Body of pancreas (tissue), 4 donors: ENCODE data around the gene SPRYD4. TPM values are rescaled to one million over a fixed set of nuclear protein-coding genes. Genes with fewer than 3 reads are reported as not detected.
"Not testable (repeated sequence)": the region's sequence is repeated elsewhere in the genome, so short reads cannot be mapped to it uniquely, and the experiment has no call there.

ENCODE experiments used
- ATAC-seq: fragments of 150-250 bp; one replicate; pipeline ENCODE4 v1.9.1; 2016
- DNase-seq, 4 donors: peaks; one replicate each; pipeline ENCODE4 v3.0.0-alpha.2; 2019
- H3K27ac ChIP-seq, 4 donors: fragments of 200-600 bp; sonication (generic); 1 replicate in 3 of 4; 2 replicates in 1 of 4; pipeline versions ENCODE4 v1.5.1 to v1.6.1; 2016 to 2019; ENCODE audit warnings: mild to moderate bottlenecking in 1 of 4, mixed read lengths in 1 of 4, moderate library complexity in 1 of 4
- H3K27me3 ChIP-seq, 2 donors: fragments of 200-600 bp; sonication (generic); one replicate each; pipeline ENCODE4 v1.6.0; 2016; ENCODE audit warnings: mild to moderate bottlenecking in 1 of 2
- H3K36me3 ChIP-seq, 2 donors: fragments of 200-600 bp; sonication (generic); replicated peaks in 1 of 2; 2 replicates each; pipeline ENCODE4 v1.5.1; 2016; ENCODE audit warnings: low read depth in 2 of 2; ENCODE audit not compliant: insufficient read depth in 1 of 2
- H3K4me1 ChIP-seq: fragments of 200-600 bp; sonication (generic); one replicate; pipeline ENCODE4 v1.6.0; 2016
- H3K4me3 ChIP-seq, 2 donors: fragments of 200-600 bp; sonication (generic); 1 replicate in 1 of 2; 2 replicates in 1 of 2; pipeline ENCODE4 v1.5.1; 2016 to 2019
- H3K9me3 ChIP-seq, 3 donors: fragments of 200-600 bp; sonication (generic); 1 replicate in 2 of 3; 2 replicates in 1 of 3; pipeline ENCODE4 v1.5.1; 2016
- CTCF ChIP-seq, 7 experiments: fragments of 450-650 bp in 4 of 7; fragments of 200-600 bp in 3 of 7; sonication (generic) in 3 of 7; IDR thresholded peaks; one replicate each; pipeline ENCODE4 v1.5.1; 2016 to 2019; ENCODE audit warnings: antibody characterized with exemption in 7 of 7
- POLR2A ChIP-seq, 3 donors: fragments of 450-650 bp; IDR thresholded peaks; one replicate each; pipeline ENCODE4 v1.6.1; 2016; ENCODE audit warnings: antibody characterized with exemption in 3 of 3, mild to moderate bottlenecking in 2 of 3
- WGBS, 2 donors: methylation state at CpG; one replicate each; pipeline ENCODE4 v1.1.5; 2017; 5-methylcytosine and 5-hydroxymethylcytosine counted together
- intact Hi-C: fragments of 100-400 bp; cut with DNase I; formaldehyde crosslinking; loops from one replicate; pipeline ENCODE4 v1.15.1; 2023
- total RNA-seq, 2 donors: library from RNA; depleted of rRNA; stranded (reverse); fragments of >200 nt; gene quantifications; one replicate each; pipeline ENCODE4 v1.1.0, GENCODE V29; 2016

SPRYD4 gene
- total RNA-seq, 2 donors from 2014 or later = 1.6 to 2.1 TPM

- H3K36me3 ChIP-seq = no peaks in the 10 kb centered on the region
- no peaks in the 10 kb centered on the region for H3K9me3 ChIP-seq
- peak overlapping the region; percentile 60 to 65 for H3K4me3 ChIP-seq
- DNase-seq (peak; percentile 76 to 82 (median 80)), ATAC-seq (peak; percentile 64)
- intact Hi-C loops = no loop called here
- 4 to 8% methylated on average over 8 to 39 of the region's 44 CpGs for WGBS, 2 donors
- H3K27ac ChIP-seq = peak overlapping the region; percentile 80 to 88 (median 82)
- H3K27me3 ChIP-seq = no peaks in the 10 kb centered on the region
- no peak for TF ChIP-seq POLR2A (IDR thresholded peaks at IDR 0.05)
- peak in 1 of 7 experiments; percentile 12 for TF ChIP-seq CTCF (IDR thresholded peaks at IDR 0.05)
- peaks cover 25% of the 10 kb centered on the region for H3K4me1 ChIP-seq
These were observed 19.2 kb downstream of the SPRYD4 start for GRCh38 chr12:56487448-56488040.

GRCh38 chr12:56488041-56488955, 19.9 kb downstream of the SPRYD4 start, which contains the start of gene GLS2:
TSS of gene GLS2 (minus strand) at chr12:56488161. CDS start at chr12:56488118, 43 bp downstream.
- intact Hi-C loops = no loop called here
- Histone ChIP-seq H3K27ac (peak within 1 kb of the TSS; percentile 80 to 88 (median 82)), H3K36me3 (no peaks in the 10 kb centered on the region), H3K4me1 (peaks cover 25% of the 10 kb centered on the region), H3K4me3 (peak within 1 kb of the TSS; percentile 60 to 65), H3K9me3 (no peaks in the 10 kb centered on the region), H3K27me3 (no peaks in the 10 kb centered on the region)
- peak; percentile 85 to 92 (median 86) for DNase-seq
- WGBS, 2 donors = 10 to 20% methylated on average over 35 to 51 of the region's 59 CpGs
- TF ChIP-seq POLR2A (IDR thresholded peaks at IDR 0.05) = peak; percentile 77 to 90 (median 82)
- peak in 1 of 7 experiments; percentile 6 for TF ChIP-seq CTCF (IDR thresholded peaks at IDR 0.05)
- ATAC-seq = peak; percentile 94

DNA sequence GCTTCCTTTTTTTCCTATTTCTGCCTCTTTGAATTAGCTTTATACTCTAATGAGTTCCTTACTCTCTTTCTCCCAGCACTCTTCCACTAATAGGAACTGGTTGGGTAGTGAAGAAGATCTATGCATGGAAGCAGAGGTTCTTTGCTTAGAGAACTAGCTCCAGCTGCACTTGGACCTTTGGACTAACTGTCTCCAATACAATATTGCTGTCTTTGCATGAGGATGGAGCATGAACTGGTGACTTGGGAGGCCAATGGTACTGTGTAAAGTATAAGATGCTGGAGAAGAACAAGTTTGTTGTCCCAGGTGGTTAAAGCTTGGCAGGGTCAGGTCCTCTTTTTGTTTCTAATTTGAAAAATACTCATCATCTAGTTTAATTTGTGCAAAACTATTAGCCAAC, 22.0 kb downstream of the SPRYD4 start:
- intact Hi-C loops = no loop called here
- Histone ChIP-seq H3K4me1 (peaks cover 25% of the 10 kb centered on the region), H3K27me3 (no peaks in the 10 kb centered on the region), H3K9me3 (no peaks in the 10 kb centered on the region), H3K27ac (no peak overlapping the region), H3K4me3 (no peak overlapping the region), H3K36me3 (no peaks in the 10 kb centered on the region)
- no peak for DNase-seq
- no peak for TF ChIP-seq POLR2A (IDR thresholded peaks at IDR 0.05)
- no peak for TF ChIP-seq CTCF (IDR thresholded peaks at IDR 0.05)
- no peak for ATAC-seq

DNA sequence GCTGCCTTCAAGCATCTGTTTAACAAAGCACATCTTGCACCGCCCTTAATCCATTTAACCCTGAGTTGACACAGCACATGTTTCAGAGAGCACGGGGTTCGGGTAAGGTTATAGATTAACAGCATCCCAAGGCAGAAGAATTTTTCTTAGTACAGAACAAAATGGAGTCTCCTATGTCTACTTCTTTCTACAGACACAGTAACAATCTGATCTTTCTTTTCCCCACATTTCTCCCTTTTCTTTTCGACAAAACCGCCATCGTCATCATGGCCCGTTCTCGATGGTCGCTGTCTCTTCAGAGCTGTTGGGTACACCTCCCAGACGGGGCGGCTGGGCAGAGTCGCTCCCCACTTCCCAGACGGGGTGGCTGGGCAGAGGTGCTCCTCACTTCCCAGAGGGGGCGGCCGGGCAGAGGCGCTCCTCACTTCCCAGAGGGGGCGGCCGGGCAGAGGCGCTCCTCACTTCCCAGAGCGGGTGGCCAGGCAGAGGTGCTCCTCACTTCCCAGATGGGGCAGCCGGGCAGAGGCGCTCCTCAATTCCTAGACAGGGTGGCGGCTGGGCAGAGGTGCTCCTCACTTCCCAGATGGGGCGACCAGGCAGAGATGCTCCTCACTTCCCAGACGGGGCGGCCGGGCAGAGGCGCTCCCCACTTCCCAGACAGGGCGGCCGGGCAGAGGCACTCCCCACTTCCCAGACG, 25.2 kb downstream of the SPRYD4 start:
- H3K36me3 ChIP-seq, intact Hi-C loops, ATAC-seq, DNase-seq, H3K27ac ChIP-seq, H3K9me3 ChIP-seq, H3K4me1 ChIP-seq, H3K27me3 ChIP-seq, H3K4me3 ChIP-seq: not testable (repeated sequence)
- 81 to 82% methylated on average over 10 to 28 of the region's 31 CpGs for WGBS, 2 donors

DNA sequence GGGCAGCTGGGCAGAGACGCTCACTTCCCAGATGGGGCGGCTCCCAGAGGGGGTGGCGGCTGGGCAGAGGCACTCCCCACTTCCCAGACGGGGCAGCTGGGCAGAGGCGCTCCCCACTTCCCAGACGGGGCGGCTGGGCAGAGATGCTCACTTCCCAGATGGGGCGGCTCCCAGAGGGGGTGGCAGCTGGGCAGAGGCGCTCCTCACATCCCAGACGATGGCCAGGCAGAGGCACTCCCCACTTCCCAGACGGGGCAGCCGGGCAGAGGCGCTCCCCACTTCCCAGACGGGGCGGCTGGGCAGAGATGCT, 25.7 kb downstream of the SPRYD4 start:
- intact Hi-C loops, H3K27me3 ChIP-seq, DNase-seq, ATAC-seq, H3K36me3 ChIP-seq, H3K27ac ChIP-seq, H3K4me3 ChIP-seq, H3K9me3 ChIP-seq, H3K4me1 ChIP-seq: not testable (repeated sequence)
- WGBS, 2 donors = 92 to 93% methylated on average over 3 to 14 of the region's 15 CpGs

DNA sequence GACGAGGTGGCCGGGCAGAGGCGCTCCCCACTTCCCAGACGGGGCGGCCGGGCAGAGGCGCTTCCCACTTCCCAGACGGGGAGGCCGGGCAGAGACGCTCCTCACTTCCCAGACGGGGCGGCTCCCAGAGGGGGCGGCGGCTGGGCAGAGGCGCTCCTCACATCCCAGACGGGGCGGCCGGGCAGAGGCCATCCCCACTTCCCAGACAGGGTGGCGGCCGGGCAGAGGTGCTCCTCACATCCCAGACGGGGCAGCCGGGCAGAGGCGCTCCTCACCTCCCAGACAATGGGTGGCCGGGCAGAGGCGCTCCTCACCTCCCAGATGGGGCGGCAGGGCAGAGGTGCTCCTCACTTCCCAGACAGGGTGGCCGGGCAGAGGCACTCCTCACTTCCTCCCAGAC, 26.1 kb downstream of the SPRYD4 start:
- H3K36me3 ChIP-seq, H3K27me3 ChIP-seq, H3K4me3 ChIP-seq, ATAC-seq, DNase-seq, intact Hi-C loops, H3K4me1 ChIP-seq, H3K9me3 ChIP-seq, H3K27ac ChIP-seq: not testable (repeated sequence)
- WGBS, 2 donors = 97% methylated on average over 6 to 25 of the region's 27 CpGs
